NCI-H748 (cell line): ENCODE results near the gene SERF1B.
"Not testable (repeated sequence)": the region's sequence is repeated elsewhere in the genome, so short reads cannot be mapped to it uniquely, and the experiment has no call there.

Experiments
- DNase-seq: peaks from one replicate; lab custom pipeline; 2025; ENCODE audit not compliant: unreplicated experiment; lab: John Stamatoyannopoulos, UW

The SERF1B gene

DNA sequence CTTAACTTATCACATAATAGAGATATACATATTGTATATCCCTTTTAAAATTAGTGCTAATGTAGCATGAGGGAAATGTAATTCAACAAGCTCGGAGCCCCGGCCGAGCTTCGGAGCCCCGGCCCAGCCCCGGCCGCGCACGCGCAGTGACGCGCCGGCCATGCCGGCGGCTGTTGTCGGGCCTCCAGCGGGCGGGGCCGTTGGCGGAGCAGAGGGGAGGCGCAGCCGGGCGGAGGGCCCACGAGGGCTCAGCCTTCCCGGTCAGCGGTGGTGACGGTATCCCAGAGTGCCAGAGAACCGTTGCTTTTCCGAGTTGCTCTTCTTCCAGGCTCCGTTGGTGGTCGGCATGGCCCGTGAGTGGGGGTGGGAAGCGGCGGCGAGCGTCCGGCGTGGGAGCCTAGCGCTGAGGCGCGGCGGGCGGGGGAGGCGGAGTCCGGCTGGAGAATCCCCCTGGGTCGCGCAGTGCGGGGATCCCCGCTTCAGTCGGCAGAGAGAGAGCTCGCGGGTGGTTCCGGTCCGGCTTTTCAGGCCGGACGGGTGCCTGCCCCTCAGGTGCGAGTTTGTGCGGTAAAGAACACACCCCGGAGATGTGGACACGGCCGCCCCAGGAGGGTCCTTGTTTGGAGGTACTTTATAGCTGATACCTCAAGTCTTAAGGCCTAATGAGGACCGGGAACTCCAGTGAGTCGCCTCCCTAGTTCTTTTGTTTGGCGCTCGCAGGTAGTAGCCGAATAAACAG is at the start of gene SERF1B:
TSS of gene SERF1B (plus strand) at position 146 of the 739 bp plus-strand sequence. CDS start at position 347, 201 bp downstream.
- DNase-seq: not testable (repeated sequence)

DNA sequence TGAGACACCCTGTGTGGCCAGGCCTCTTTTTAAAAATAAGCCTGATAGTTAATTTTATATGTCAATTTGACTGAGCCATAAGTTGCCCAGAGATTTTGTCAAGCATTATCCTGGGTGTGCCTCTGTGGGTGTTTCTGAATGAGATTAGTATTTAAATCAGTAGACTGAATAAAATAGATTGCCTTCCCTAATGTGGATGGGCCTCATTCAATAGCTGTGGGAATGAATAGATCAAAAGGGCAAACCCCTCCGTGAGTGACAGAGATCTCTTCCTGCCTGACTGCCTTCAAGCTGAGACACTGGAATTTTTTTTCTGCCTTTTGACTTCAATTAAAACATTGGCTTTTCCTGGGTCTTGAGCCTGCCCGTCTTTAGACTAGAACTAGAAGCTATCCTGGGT is 33.3 kb upstream of the SERF1B start:
- not testable (repeated sequence) for DNase-seq

DNA sequence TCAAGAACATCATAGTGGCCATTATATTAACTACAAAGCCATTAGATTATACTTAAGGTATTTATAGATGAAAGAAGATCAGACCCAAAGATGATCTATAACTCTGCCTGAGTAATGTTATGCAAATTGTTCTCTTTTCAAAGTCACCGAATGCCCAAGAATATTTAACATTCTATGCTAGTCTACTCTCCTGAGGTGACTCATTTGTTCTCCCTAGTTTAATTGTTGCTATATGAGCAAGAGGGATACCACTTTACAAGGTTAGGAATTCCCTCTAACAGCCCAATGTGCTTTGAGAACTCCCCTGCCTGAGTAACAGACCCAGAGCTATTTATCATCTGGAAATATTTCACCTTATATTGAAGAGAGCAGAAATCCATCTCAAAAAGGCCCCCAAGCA is 29.5 kb upstream of the SERF1B start:
- DNase-seq: not testable (repeated sequence)

DNA sequence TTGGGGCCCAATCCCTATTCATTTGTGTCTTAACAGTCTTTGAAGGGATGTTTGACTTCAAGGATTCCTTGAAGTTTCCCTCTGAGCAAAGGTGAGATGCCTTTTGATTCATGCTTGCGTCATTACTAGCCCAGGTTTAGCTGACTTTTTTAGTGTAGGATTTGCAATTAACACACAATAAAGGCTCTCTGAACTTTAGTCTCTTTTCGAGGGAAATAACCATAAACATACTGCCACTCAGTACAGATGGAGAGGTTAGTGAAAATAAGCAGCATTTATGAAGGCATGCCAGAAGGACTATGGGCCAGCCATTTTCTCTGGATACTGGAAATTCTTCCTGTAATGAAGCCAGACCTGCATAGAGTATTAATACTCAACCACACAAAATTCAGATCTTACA is 4.4 kb upstream of the SERF1B start:
- DNase-seq: not testable (repeated sequence)

DNA sequence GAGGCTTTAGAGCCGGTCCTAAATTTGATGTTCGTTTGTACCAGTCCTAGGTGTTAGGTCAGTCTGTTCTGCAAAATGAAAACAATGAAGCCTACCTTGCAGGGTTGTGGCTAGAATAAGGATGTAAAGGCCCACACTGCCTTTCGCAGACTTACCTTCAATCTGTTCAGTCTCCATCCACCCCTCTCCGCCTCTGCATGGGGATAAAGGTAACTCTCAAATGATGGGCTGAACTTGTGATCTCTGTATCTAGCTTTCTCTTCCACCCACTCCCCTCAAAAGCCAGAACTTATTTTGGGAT is 744 bp downstream of the SERF1B start:
- DNase-seq: not testable (repeated sequence)

DNA sequence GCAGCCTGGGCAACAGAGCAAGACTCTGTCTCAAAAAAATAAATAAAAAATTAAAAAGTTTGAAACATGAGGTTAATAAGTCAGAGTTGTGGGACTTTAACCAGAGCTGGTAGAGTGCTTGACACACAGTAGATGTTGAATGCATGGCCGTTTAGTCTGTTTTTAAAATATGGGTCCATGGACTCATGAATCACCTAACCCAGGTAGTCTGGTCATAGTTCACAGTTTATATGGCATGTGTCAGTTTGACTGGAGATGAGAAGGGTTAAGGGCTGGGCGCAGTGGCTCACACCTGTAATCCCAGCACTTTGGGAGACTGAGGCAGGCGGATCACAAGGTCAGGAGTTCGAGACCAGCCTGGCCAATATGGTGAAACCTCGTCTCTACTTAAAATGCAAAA is 6.2 kb downstream of the SERF1B start:
- not testable (repeated sequence) for DNase-seq

DNA sequence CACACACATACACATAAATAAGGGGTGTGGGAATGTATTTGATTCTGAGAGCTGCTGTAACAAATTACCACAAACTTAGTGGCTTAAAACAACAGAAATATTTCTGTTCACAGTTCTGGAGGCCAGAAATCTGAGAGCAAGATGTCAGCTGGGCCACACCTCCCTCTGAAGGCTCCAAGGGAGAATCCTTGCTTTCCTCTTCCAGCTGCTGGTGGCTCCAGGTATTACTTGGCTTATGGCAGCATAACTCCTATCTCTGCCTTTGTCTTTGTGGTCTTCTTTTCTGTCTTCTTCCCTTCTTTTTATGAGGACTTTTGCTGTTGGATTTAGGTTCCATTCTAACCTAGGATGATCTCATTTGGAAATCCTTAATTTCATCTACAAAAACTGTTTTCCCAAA is 16.4 kb downstream of the SERF1B start:
- DNase-seq: not testable (repeated sequence)

DNA sequence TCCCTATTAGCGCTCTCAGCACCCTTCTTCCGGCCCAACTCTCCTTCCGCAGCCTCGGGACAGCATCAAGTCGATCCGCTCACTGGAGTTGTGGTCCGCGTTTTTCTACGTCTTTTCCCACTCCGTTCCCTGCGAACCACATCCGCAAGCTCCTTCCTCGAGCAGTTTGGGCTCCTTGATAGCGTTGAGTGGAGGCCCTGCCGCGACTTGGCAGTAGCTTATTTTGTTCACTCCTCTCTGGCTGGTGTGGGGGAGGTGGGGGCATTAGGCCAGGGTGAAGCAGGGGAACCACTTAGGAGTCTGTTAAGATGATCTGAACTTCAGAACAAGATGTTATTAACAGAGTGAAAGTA is 24.7 kb downstream of the SERF1B start:
- not testable (repeated sequence) for DNase-seq

DNA sequence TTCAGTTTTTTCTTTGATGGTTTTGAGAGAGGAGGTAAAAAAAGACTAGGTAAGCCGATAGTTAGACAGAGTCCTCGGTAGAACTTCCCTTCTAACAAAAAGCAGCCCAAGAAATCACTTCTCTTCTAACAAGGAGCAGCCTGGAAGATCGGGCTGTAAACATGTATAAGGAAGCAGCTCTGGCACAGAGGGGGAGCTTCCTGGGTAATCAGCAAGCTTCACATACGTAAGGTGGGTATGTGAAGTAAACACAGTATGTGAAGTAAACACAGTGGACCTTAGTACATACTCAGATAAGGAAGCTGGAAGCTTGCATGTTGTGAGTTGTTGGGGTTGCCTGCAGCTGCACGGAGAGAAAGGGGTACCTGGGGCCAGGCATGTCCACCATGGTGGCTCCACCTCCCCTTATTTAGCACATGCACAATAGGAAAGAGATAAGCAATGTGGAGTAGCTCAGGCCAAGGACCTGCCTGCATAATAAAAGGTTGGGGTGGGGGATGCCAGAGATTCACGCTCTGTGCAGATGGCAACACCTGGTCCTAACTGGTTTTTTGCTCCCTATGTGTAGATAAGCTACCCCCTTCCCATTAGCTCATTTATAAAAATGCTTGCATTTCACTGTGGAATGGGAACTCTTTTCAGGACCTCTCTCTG is 31.4 kb downstream of the SERF1B start:
- not testable (repeated sequence) for DNase-seq

DNA sequence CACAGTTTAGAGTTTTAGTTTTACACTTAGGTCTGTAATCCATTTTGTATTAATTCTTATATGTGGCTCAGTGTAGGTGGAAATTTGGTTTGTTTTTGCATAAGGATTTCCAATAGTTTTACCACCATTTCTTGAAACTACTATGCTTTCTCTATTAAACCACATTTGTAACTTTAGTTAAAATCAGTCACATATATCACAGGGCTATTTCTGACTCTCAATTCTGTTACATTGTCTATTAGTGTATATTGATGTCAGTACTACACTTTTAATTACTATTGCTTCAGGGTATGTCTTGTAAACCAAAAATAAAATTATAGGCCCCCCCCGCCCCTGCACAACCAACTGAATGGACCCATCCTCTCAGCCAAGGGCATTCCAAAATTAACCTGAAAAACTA is 32.1 kb downstream of the SERF1B start:
- DNase-seq: not testable (repeated sequence)

DNA sequence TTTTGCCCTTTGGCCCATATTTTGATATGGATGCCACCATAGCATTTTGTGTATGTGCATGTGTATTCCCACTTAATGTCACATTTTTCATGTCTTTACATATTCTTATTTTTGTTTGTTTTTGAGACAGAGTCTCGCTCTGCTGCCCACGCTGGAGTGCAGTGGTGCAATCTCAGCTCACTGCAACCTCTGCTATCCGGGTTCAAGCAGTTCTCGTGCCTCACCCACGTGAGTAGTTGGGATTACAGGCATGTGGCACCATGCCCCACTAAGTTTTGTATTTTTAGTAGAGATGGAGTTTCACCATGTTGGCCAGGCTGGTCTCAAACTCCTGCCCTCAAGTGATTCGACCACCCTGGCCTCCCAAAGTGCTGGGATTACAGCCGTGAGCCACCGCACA is 52.6 kb downstream of the SERF1B start:
- DNase-seq: not testable (repeated sequence)

DNA sequence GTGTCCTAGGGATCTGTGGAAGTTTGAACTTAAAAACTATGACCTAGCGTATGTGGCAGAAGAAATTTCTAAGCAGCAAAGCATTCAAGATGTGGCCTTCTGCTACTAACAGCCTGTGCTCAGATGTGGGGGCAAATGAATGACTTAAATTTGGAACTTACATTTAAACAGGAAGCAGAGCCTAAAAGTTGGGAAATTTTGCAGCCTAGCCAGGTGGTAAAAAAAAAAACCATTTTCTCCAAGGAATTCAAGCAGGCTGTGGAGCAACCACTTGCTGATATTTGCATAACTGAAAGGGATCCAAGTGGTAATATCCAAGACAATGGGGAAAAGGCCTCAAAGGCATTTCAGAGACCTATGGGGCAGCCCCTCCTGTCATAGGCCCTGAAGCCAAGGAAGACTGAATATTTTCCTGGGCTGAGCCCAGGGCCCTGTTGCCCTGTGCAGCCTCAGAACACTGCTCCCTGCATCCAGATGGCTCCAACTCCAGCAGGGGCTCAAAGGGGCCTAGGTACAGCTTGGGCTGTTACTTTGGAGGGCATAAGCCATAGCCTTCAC is 63.9 kb downstream of the SERF1B start:
- not testable (repeated sequence) for DNase-seq

DNA sequence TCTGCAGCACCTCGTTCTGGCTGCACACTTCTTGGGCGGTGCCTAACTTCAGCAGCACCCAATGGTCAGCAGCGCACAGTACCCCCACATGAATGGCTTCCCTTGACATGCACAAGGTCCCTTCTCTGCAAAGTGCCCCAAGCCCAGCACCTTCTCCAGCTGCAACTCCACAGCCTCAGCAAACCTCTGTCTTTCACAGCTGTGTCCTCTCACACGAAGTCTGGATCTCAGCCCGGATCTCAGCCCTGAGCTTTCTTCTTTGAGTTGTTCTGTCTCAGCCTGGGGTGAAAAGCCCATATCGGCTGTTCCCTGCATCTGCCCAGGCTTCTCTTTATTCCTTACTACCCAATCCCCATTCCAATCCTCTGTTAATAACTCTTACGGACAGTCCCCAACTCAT is 66.7 kb downstream of the SERF1B start:
- DNase-seq: not testable (repeated sequence)
